ENCODE measurements around the gene TRPM3.

The TRPM3 gene

GRCh38 chr9:70511858-70512257, 609.6 kb downstream of the TRPM3 start:
- Histone ChIP-seq H3K27ac (ENCODE audit: low read depth, low read length) (no peak overlapping the region), H3K36me3 (ENCODE audit: control insufficient read depth in 5 of 5, insufficient read depth in 5 of 5, low read length in 5 of 5) (no peaks in the 10 kb centered on the region), H3K4me1 (ENCODE audit: control insufficient read depth in 5 of 5, insufficient read depth in 5 of 5, low read length in 5 of 5) (peaks cover 0 to 5% (median 0%) of the 10 kb centered on the region in 5 donors), H3K9me3 (ENCODE audit: control insufficient read depth in 5 of 5, low read length in 5 of 5) (no peaks in the 10 kb centered on the region), H3K27me3 (ENCODE audit: control insufficient read depth in 5 of 5, insufficient read depth in 4 of 5, low read length in 5 of 5) (no peaks in the 10 kb centered on the region), H3K9ac (ENCODE audit: low read length in 5 of 5) (no peak overlapping the region), H3K4me3 (ENCODE audit: low read depth in 1 of 5, low read length in 5 of 5) (no peak overlapping the region)

DNA sequence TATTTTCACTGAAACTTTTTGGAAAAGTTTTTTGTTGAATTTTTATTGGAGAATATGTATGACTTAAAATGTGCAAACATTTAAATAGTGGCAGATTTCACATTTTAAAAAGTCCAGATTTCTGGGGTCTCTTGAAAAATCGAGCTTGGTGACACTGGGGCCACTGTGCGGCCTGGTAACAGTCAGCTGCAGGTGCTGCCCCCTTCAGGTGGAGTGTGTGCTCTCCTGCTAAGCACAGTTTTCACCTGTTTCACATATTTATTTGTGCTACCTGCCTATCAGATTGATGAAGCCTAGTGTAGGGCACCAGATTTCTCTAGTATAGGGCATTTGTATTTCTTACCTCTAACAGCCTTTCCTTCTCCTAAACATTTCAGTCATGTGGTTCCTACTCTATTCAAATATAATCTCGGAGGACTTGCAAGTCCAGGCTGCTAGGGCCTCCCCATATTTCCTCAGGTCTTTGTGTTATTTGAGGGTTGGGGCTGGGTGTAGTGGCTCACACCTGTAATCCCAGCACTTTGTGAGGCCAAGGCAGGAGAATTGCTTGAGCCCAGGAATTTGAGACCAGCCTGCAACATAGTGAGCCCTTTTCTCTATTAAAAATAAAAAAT, 611.2 kb downstream of the TRPM3 start:
- no peaks in the 10 kb centered on the region for H3K9me3 ChIP-seq (ENCODE audit: control insufficient read depth in 5 of 5, low read length in 5 of 5)
- no peaks in the 10 kb centered on the region for H3K36me3 ChIP-seq (ENCODE audit: control insufficient read depth in 5 of 5, insufficient read depth in 5 of 5, low read length in 5 of 5)
- H3K4me1 ChIP-seq (ENCODE audit: control insufficient read depth in 5 of 5, insufficient read depth in 5 of 5, low read length in 5 of 5) = peaks cover 0 to 16% (median 9%) of the 10 kb centered on the region in 5 donors
- no peak overlapping the region for H3K4me3 ChIP-seq (ENCODE audit: low read depth in 1 of 5, low read length in 5 of 5)
- H3K9ac ChIP-seq (ENCODE audit: low read length in 5 of 5) = no peak overlapping the region
- no peak overlapping the region for H3K27ac ChIP-seq (ENCODE audit: low read depth, low read length)
- no peaks in the 10 kb centered on the region for H3K27me3 ChIP-seq (ENCODE audit: control insufficient read depth in 5 of 5, insufficient read depth in 4 of 5, low read length in 5 of 5)

GRCh38 chr9:70506159-70506558, 615.3 kb downstream of the TRPM3 start:
- Histone ChIP-seq H3K9ac (ENCODE audit: low read length in 5 of 5) (no peak overlapping the region), H3K36me3 (ENCODE audit: control insufficient read depth in 5 of 5, insufficient read depth in 5 of 5, low read length in 5 of 5) (no peaks in the 10 kb centered on the region), H3K27me3 (ENCODE audit: control insufficient read depth in 5 of 5, insufficient read depth in 4 of 5, low read length in 5 of 5) (no peaks in the 10 kb centered on the region), H3K9me3 (ENCODE audit: control insufficient read depth in 5 of 5, low read length in 5 of 5) (no peaks in the 10 kb centered on the region), H3K4me3 (ENCODE audit: low read depth in 1 of 5, low read length in 5 of 5) (no peak overlapping the region), H3K4me1 (ENCODE audit: control insufficient read depth in 5 of 5, insufficient read depth in 5 of 5, low read length in 5 of 5) (peaks cover 0 to 38% (median 24%) of the 10 kb centered on the region in 5 donors), H3K27ac (ENCODE audit: low read depth, low read length) (no peak overlapping the region)

GRCh38 chr9:70504834-70505233, 616.6 kb downstream of the TRPM3 start:
- H3K9ac ChIP-seq (ENCODE audit: low read length in 5 of 5) = no peak overlapping the region
- no peak overlapping the region for H3K4me3 ChIP-seq (ENCODE audit: low read depth in 1 of 5, low read length in 5 of 5)
- H3K4me1 ChIP-seq (ENCODE audit: control insufficient read depth in 5 of 5, insufficient read depth in 5 of 5, low read length in 5 of 5) = peaks cover 0 to 38% (median 24%) of the 10 kb centered on the region in 5 donors
- no peaks in the 10 kb centered on the region for H3K27me3 ChIP-seq (ENCODE audit: control insufficient read depth in 5 of 5, insufficient read depth in 4 of 5, low read length in 5 of 5)
- H3K9me3 ChIP-seq (ENCODE audit: control insufficient read depth in 5 of 5, low read length in 5 of 5) = no peaks in the 10 kb centered on the region
- H3K36me3 ChIP-seq (ENCODE audit: control insufficient read depth in 5 of 5, insufficient read depth in 5 of 5, low read length in 5 of 5) = no peaks in the 10 kb centered on the region
- H3K27ac ChIP-seq (ENCODE audit: low read depth, low read length) = no peak overlapping the region

- Histone ChIP-seq H3K4me3 (ENCODE audit: low read depth in 1 of 5, low read length in 5 of 5) (no peak overlapping the region), H3K27ac (ENCODE audit: low read depth, low read length) (peak overlapping the region; percentile 11), H3K27me3 (ENCODE audit: control insufficient read depth in 5 of 5, insufficient read depth in 4 of 5, low read length in 5 of 5) (no peaks in the 10 kb centered on the region), H3K9ac (ENCODE audit: low read length in 5 of 5) (no peak overlapping the region), H3K36me3 (ENCODE audit: control insufficient read depth in 5 of 5, insufficient read depth in 5 of 5, low read length in 5 of 5) (no peaks in the 10 kb centered on the region), H3K4me1 (ENCODE audit: control insufficient read depth in 5 of 5, insufficient read depth in 5 of 5, low read length in 5 of 5) (peaks cover 0 to 38% (median 24%) of the 10 kb centered on the region in 5 donors), H3K9me3 (ENCODE audit: control insufficient read depth in 5 of 5, low read length in 5 of 5) (no peaks in the 10 kb centered on the region)
Observed at GRCh38 chr9:70502690-70503089, 618.7 kb downstream of the TRPM3 start.

DNA sequence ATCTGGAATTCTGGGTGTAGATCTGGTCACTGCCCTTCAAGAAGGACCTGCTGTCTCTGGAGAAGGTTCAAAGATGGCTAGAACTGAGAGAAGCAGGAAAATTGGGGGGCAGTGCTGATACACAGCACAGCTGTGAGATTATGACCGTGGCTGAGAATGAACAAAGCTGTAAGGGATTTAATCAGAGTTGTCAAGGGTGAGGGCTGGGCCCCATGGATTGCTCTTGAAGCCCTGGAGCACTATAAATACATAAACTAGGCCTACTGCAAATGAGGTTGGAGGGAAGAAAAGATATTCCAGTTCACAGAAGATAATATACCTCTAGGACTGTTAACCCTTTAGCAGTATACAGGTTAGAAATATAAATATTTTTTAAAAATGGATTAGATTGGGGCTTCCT, 620.6 kb downstream of the TRPM3 start:
- Histone ChIP-seq H3K4me3 (ENCODE audit: low read depth in 1 of 5, low read length in 5 of 5) (no peak overlapping the region), H3K27me3 (ENCODE audit: control insufficient read depth in 5 of 5, insufficient read depth in 4 of 5, low read length in 5 of 5) (no peaks in the 10 kb centered on the region), H3K9ac (ENCODE audit: low read length in 5 of 5) (no peak overlapping the region), H3K4me1 (ENCODE audit: control insufficient read depth in 5 of 5, insufficient read depth in 5 of 5, low read length in 5 of 5) (peaks cover 0 to 30% (median 21%) of the 10 kb centered on the region in 5 donors), H3K9me3 (ENCODE audit: control insufficient read depth in 5 of 5, low read length in 5 of 5) (no peaks in the 10 kb centered on the region), H3K27ac (ENCODE audit: low read depth, low read length) (no peak overlapping the region), H3K36me3 (ENCODE audit: control insufficient read depth in 5 of 5, insufficient read depth in 5 of 5, low read length in 5 of 5) (no peaks in the 10 kb centered on the region)

DNA sequence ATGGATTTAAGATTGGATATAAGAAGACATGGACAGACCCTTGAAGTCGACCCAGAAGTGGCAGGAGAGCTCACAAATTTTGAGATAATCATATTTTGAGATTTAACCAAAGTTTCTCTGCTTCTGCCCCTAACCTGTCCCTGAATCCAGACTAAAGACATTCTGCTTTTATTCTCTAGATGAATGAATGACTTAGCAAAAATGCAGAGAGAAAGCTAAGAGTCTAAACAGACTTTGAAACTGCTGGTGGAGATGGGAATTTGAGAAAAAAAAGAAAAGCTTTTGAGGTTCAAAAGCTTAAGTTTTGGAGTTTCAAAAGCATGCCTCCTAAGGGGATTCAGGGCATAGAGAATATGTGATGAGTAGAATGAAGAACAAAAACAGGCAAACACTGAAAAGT, 621.8 kb downstream of the TRPM3 start:
- Histone ChIP-seq H3K27ac (ENCODE audit: low read depth, low read length) (no peak overlapping the region), H3K36me3 (ENCODE audit: control insufficient read depth in 5 of 5, insufficient read depth in 5 of 5, low read length in 5 of 5) (no peaks in the 10 kb centered on the region), H3K4me3 (ENCODE audit: low read depth in 1 of 5, low read length in 5 of 5) (no peak overlapping the region), H3K4me1 (ENCODE audit: control insufficient read depth in 5 of 5, insufficient read depth in 5 of 5, low read length in 5 of 5) (peaks cover 0 to 20% (median 16%) of the 10 kb centered on the region in 5 donors), H3K9me3 (ENCODE audit: control insufficient read depth in 5 of 5, low read length in 5 of 5) (no peaks in the 10 kb centered on the region), H3K27me3 (ENCODE audit: control insufficient read depth in 5 of 5, insufficient read depth in 4 of 5, low read length in 5 of 5) (no peaks in the 10 kb centered on the region), H3K9ac (ENCODE audit: low read length in 5 of 5) (no peak overlapping the region)

GRCh38 chr9:70498866-70499265, 622.6 kb downstream of the TRPM3 start:
- H3K4me3 ChIP-seq (ENCODE audit: low read depth in 1 of 5, low read length in 5 of 5) = no peak overlapping the region

GRCh38 chr9:70496244-70496643, 625.2 kb downstream of the TRPM3 start:
- H3K9me3 ChIP-seq (ENCODE audit: control insufficient read depth in 5 of 5, low read length in 5 of 5) = no peaks in the 10 kb centered on the region
- no peaks in the 10 kb centered on the region for H3K36me3 ChIP-seq (ENCODE audit: control insufficient read depth in 5 of 5, insufficient read depth in 5 of 5, low read length in 5 of 5)
- H3K27me3 ChIP-seq (ENCODE audit: control insufficient read depth in 5 of 5, insufficient read depth in 4 of 5, low read length in 5 of 5) = no peaks in the 10 kb centered on the region
- no peak overlapping the region for H3K9ac ChIP-seq (ENCODE audit: low read length in 5 of 5)
- H3K4me3 ChIP-seq (ENCODE audit: low read depth in 1 of 5, low read length in 5 of 5) = no peak overlapping the region
- H3K27ac ChIP-seq (ENCODE audit: low read depth, low read length) = no peak overlapping the region
- peaks cover 16 to 44% (median 33%) of the 10 kb centered on the region in 5 donors for H3K4me1 ChIP-seq (ENCODE audit: control insufficient read depth in 5 of 5, insufficient read depth in 5 of 5, low read length in 5 of 5)

More at GRCh38 chr9:70498866-70499265, 622.6 kb downstream of the TRPM3 start:
- H3K4me1 ChIP-seq (ENCODE audit: control insufficient read depth in 5 of 5, insufficient read depth in 5 of 5, low read length in 5 of 5) = peaks cover 7 to 28% (median 20%) of the 10 kb centered on the region in 5 donors
- H3K9ac ChIP-seq (ENCODE audit: low read length in 5 of 5) = no peak overlapping the region
- no peaks in the 10 kb centered on the region for H3K36me3 ChIP-seq (ENCODE audit: control insufficient read depth in 5 of 5, insufficient read depth in 5 of 5, low read length in 5 of 5)
- H3K27ac ChIP-seq (ENCODE audit: low read depth, low read length) = no peak overlapping the region
- no peaks in the 10 kb centered on the region for H3K27me3 ChIP-seq (ENCODE audit: control insufficient read depth in 5 of 5, insufficient read depth in 4 of 5, low read length in 5 of 5)
- no peaks in the 10 kb centered on the region for H3K9me3 ChIP-seq (ENCODE audit: control insufficient read depth in 5 of 5, low read length in 5 of 5)

- Histone ChIP-seq H3K9me3 (ENCODE audit: control insufficient read depth in 5 of 5, low read length in 5 of 5) (no peaks in the 10 kb centered on the region), H3K4me1 (ENCODE audit: control insufficient read depth in 5 of 5, insufficient read depth in 5 of 5, low read length in 5 of 5) (peaks cover 19 to 51% (median 38%) of the 10 kb centered on the region in 5 donors), H3K4me3 (ENCODE audit: low read depth in 1 of 5, low read length in 5 of 5) (no peak overlapping the region), H3K27ac (ENCODE audit: low read depth, low read length) (no peak overlapping the region), H3K36me3 (ENCODE audit: control insufficient read depth in 5 of 5, insufficient read depth in 5 of 5, low read length in 5 of 5) (no peaks in the 10 kb centered on the region), H3K9ac (ENCODE audit: low read length in 5 of 5) (no peak overlapping the region), H3K27me3 (ENCODE audit: control insufficient read depth in 5 of 5, insufficient read depth in 4 of 5, low read length in 5 of 5) (no peaks in the 10 kb centered on the region)
Observed at GRCh38 chr9:70495514-70495913, 625.9 kb downstream of the TRPM3 start.

All from subcutaneous abdominal adipose tissue (tissue), 5 donors.